HCT116 (cell line): ENCODE measurements around the gene TMC3. TPM values are rescaled to one million over a fixed set of nuclear protein-coding genes. Genes with fewer than 3 reads are reported as not detected.

Experiments
- ATAC-seq: fragments of 200-7000 bp; cut with Tn5 transposase; 2 replicates; pipeline ENCODE4 v1.9.1; 2020; ENCODE audit warnings: mild to moderate bottlenecking, moderate library complexity
- BruUV-seq: library from RNA; stranded (reverse); fragments of 400-500 nt; replicated peaks from 2 replicates; lab custom pipeline; 2021; lab: Mats Ljungman, UMichigan
- CTCF ChIA-PET: fragments of 300-600 bp; sonication (Branson Sonifier 250); formaldehyde crosslinking; loops from one replicate; lab custom pipeline; 2021; ENCODE audit warnings: antibody characterized with exemption; lab: Charles Lee
- POLR2A ChIA-PET: fragments of 300-600, 350-600 bp; sonication (Branson Sonifier 250); formaldehyde crosslinking; loops from one replicate; lab custom pipeline; 2021; ENCODE audit warnings: antibody characterized with exemption; lab: Charles Lee
- RAD21 ChIA-PET, 2 experiments: fragments of 300-600 bp; sonication (Branson Sonifier 250); formaldehyde crosslinking; loops; one replicate each; lab custom pipeline; 2023; ENCODE audit warnings: low total read pairs in 2 of 2; ENCODE audit not compliant: uncharacterized antibody in 2 of 2, unreplicated experiment in 2 of 2, low non-redundant PET in 1 of 2; lab: Charles Lee
- DNase-seq: peaks from one replicate; pipeline ENCODE4 v3.0.0-alpha.2; 2010; ENCODE audit warnings: low read depth, low spot score
- H2AFZ ChIP-seq: fragments of 200-600 bp; shearing (Covaris generic), sonication (generic); 2 replicates; pipeline ENCODE4 v1.6.1; 2017; ENCODE audit warnings: low read depth, mixed run types, mixed read lengths, antibody characterized with exemption, low read length; ENCODE audit not compliant: poor library complexity, severe bottlenecking
- H3K27ac ChIP-seq: 2 replicates; pipeline ENCODE4 v1.5.1; 2012; ENCODE audit warnings: low read depth, low read length
- H3K27me3 ChIP-seq: fragments of 200-600 bp; sonication (generic); 2 replicates; pipeline ENCODE4 v1.6.1; 2016; ENCODE audit warnings: mixed run types, low read length, mixed read lengths; ENCODE audit not compliant: insufficient read depth
- H3K36me3 ChIP-seq, 2 experiments: fragments of 200-500 bp in 1 of 2; fragments of 200-600 bp in 1 of 2; sonication (Bioruptor generic) in 1 of 2; sonication (generic) in 1 of 2; 2 replicates each; pipeline versions ENCODE4 v1.5.1 to v1.6.1; 2014 to 2016; ENCODE audit warnings: low read length in 2 of 2, inconsistent platforms in 1 of 2, mixed read lengths in 1 of 2, mixed run types in 1 of 2; ENCODE audit not compliant: insufficient read depth in 2 of 2, control insufficient read depth in 1 of 2
- H3K4me1 ChIP-seq, 2 experiments: fragments of 200-600 bp in 1 of 2; sonication (generic) in 1 of 2; 2 replicates each; pipeline versions ENCODE4 v1.5.1 to v1.6.1; 2012 to 2017; ENCODE audit warnings: low read length in 2 of 2, inconsistent platforms in 1 of 2, mild to moderate bottlenecking in 1 of 2, mixed read lengths in 1 of 2, mixed run types in 1 of 2, moderate library complexity in 1 of 2; ENCODE audit not compliant: insufficient read depth in 2 of 2, control insufficient read depth in 1 of 2
- H3K4me2 ChIP-seq: fragments of 200-600 bp; sonication (generic); 2 replicates; pipeline ENCODE4 v1.6.1; 2017; ENCODE audit warnings: mixed run types, low read length, mixed read lengths
- H3K4me3 ChIP-seq, 2 experiments: fragments of 200-600 bp in 1 of 2; sonication (generic) in 1 of 2; replicated peaks in 1 of 2; 2 replicates each; pipeline ENCODE4 v1.5.1; 2011 to 2016; ENCODE audit warnings: low read length in 2 of 2, control low read depth in 1 of 2, low read depth in 1 of 2, mild to moderate bottlenecking in 1 of 2, mixed read lengths in 1 of 2, mixed run types in 1 of 2
- H3K79me2 ChIP-seq: fragments of 200-600 bp; sonication (generic); 2 replicates; pipeline ENCODE4 v1.6.1; 2017; ENCODE audit warnings: mild to moderate bottlenecking, mixed run types, low read length, moderate library complexity, mixed read lengths; ENCODE audit not compliant: insufficient read depth
- H3K9ac ChIP-seq: fragments of 200-600 bp; sonication (generic); 2 replicates; pipeline ENCODE4 v1.6.1; 2016; ENCODE audit warnings: low read length, mixed read lengths
- H3K9me2 ChIP-seq: fragments of 200-600 bp; sonication (generic), shearing (Covaris generic); 2 replicates; pipeline ENCODE4 v1.6.1; 2017; ENCODE audit warnings: mixed run types, mild to moderate bottlenecking, moderate library complexity; ENCODE audit not compliant: insufficient read depth
- H3K9me3 ChIP-seq, 2 experiments: fragments of 200-500 bp in 1 of 2; fragments of 200-600 bp in 1 of 2; sonication (Bioruptor generic) in 1 of 2; sonication (generic) in 1 of 2; 2 replicates each; pipeline ENCODE4 v1.6.1; 2014 to 2017; ENCODE audit warnings: low read length in 2 of 2, mixed read lengths in 2 of 2, inconsistent platforms in 1 of 2, low read depth in 1 of 2, mild to moderate bottlenecking in 1 of 2, mixed run types in 1 of 2, moderate library complexity in 1 of 2; ENCODE audit not compliant: control insufficient read depth in 1 of 2, insufficient read depth in 1 of 2
- H4K20me1 ChIP-seq: fragments of 200-600 bp; sonication (generic), shearing (Covaris generic); 2 replicates; pipeline ENCODE4 v1.6.1; 2017; ENCODE audit warnings: mixed run types, mild to moderate bottlenecking, moderate library complexity; ENCODE audit not compliant: insufficient read depth
- ATF3 ChIP-seq: IDR thresholded peaks from 2 replicates; pipeline ENCODE4 v1.6.1; 2012
- CEBPB ChIP-seq: IDR thresholded peaks from 2 replicates; pipeline ENCODE4 v1.6.1; 2012; ENCODE audit warnings: low read depth
- EZH2 ChIP-seq: fragments of 200-600 bp; sonication (generic); IDR thresholded peaks from 2 replicates; pipeline ENCODE4 v1.6.1; 2017; ENCODE audit warnings: antibody characterized with exemption, mixed run types
- EZH2phosphoT487 ChIP-seq: fragments of 200-600 bp; IDR thresholded peaks from 2 replicates; pipeline ENCODE4 v1.6.1; 2018; ENCODE audit warnings: antibody characterized with exemption, borderline replicate concordance
- MAX ChIP-seq: IDR thresholded peaks from 2 replicates; pipeline ENCODE4 v1.6.1; 2012
- POLR2AphosphoS5 ChIP-seq: IDR thresholded peaks from 2 replicates; pipeline ENCODE4 v1.6.1; 2011; ENCODE audit warnings: mild to moderate bottlenecking, low read depth, low read length, moderate library complexity
- SRF ChIP-seq: IDR thresholded peaks from 2 replicates; pipeline ENCODE4 v1.6.1; 2012; ENCODE audit warnings: low read depth
- ZBTB33 ChIP-seq: IDR thresholded peaks from 2 replicates; pipeline ENCODE4 v1.6.1; 2011; ENCODE audit warnings: mild to moderate bottlenecking, low read length, moderate library complexity; ENCODE audit not compliant: insufficient replicate concordance; ENCODE audit errors: extremely low read depth
- intact Hi-C: fragments of 100-400 bp; cut with micrococcal nuclease; formaldehyde crosslinking; loops from 2 replicates; pipeline ENCODE4 v1.10.0; 2022
- total RNA-seq: library from RNA; stranded (reverse); gene quantifications from one replicate; pipeline ENCODE4 v1.2.1, GENCODE V29; 2021; ENCODE audit not compliant: unreplicated experiment

Gene TMC3
- total RNA-seq, 1 experiment from 2014 or later: not detected

GRCh38 chr15:81317642-81318017 lies 56.4 kb downstream of the TMC3 start (continued):
- TF ChIP-seq ZBTB33: no peak
- no peak for TF ChIP-seq POLR2AphosphoS5

GRCh38 chr15:81316267-81316666 lies 57.7 kb downstream of the TMC3 start:
- POLR2A ChIA-PET: no interaction called here
- CTCF ChIA-PET: no interaction called here
- TF ChIP-seq ZBTB33: no peak
- TF ChIP-seq MAX: no peak
- TF ChIP-seq SRF: no peak
- no peak for TF ChIP-seq EZH2phosphoT487
- TF ChIP-seq ATF3: no peak
- no peak for TF ChIP-seq CEBPB
- no peak for TF ChIP-seq EZH2
- TF ChIP-seq, all 23 proteins: peak for 0
- RAD21 ChIA-PET: no interaction called here
- Histone ChIP-seq H2AFZ (no peak overlapping the region), H3K27ac (no peak overlapping the region), H4K20me1 (no peaks in the 10 kb centered on the region), H3K79me2 (no peaks in the 10 kb centered on the region), H3K4me3 (no peak overlapping the region), H3K4me1 (peaks cover 13 to 18% of the 10 kb centered on the region in 2 experiments), H3K9me2 (no peaks in the 10 kb centered on the region), H3K36me3 (no peaks in the 10 kb centered on the region), H3K27me3 (no peaks in the 10 kb centered on the region), H3K9me3 (no peaks in the 10 kb centered on the region), H3K9ac (no peak overlapping the region), H3K4me2 (no peak overlapping the region)
- intact Hi-C loops: no loop called here
- no TSS peak for BruUV-seq
- DNase-seq: no peak
- ATAC-seq: no peak
